GM12878 (cell line): ENCODE measurements around the gene FUBP3.

Experiments used
- CEBPB ChIP-seq, 2 experiments: fragments of 150-350 bp in 1 of 2; IDR thresholded peaks; 2 replicates each; pipeline ENCODE4 v1.6.1; 2012 to 2014; ENCODE audit warnings: low read depth in 2 of 2, low read length in 2 of 2, borderline replicate concordance in 1 of 2, inconsistent platforms in 1 of 2
- CTCF ChIP-seq, 3 experiments: IDR thresholded peaks in 2 of 3; conservative IDR thresholded peaks in 1 of 3; 2 replicates each; pipeline ENCODE4 v1.5.1; 2011; ENCODE audit warnings: low read depth in 3 of 3, low read length in 3 of 3, mild to moderate bottlenecking in 3 of 3, control low read depth in 2 of 3, moderate library complexity in 2 of 3, inconsistent platforms in 1 of 3, mixed read lengths in 1 of 3; ENCODE audit not compliant: control insufficient read depth in 2 of 3, insufficient read depth in 1 of 3; ENCODE audit errors: extremely low read depth in 1 of 3
- EGR1 ChIP-seq, 2 experiments: IDR thresholded peaks; 1 replicate in 1 of 2; 2 replicates in 1 of 2; pipeline ENCODE4 v1.6.1; 2011 to 2012; ENCODE audit warnings: low read depth in 2 of 2, low read length in 2 of 2, borderline replicate concordance in 1 of 2, mild to moderate bottlenecking in 1 of 2, moderate library complexity in 1 of 2
- HDAC6 ChIP-seq: fragments of 200-600 bp; sonication (generic); IDR thresholded peaks from one replicate; pipeline ENCODE4 v1.8.0; 2017; ENCODE audit warnings: antibody characterized with exemption; ENCODE audit not compliant: unreplicated experiment
- MAX ChIP-seq: IDR thresholded peaks from 2 replicates; pipeline ENCODE4 v1.6.1; 2012; ENCODE audit warnings: low read depth, low read length, improper control_type of control experiment
- NR2F1 ChIP-seq: fragments of 450-650 bp; conservative IDR thresholded peaks from 2 replicates; pipeline ENCODE4 v1.6.1; 2017; ENCODE audit warnings: mild to moderate bottlenecking
- POLR2AphosphoS5 ChIP-seq: IDR thresholded peaks from 2 replicates; pipeline ENCODE4 v1.6.1; 2011; ENCODE audit warnings: mild to moderate bottlenecking, low read length, inconsistent platforms
- REST ChIP-seq: IDR thresholded peaks from 2 replicates; pipeline ENCODE4 v1.6.1; 2012; ENCODE audit warnings: mild to moderate bottlenecking, low read depth, low read length
- ZBTB11 ChIP-seq: fragments of 450-650 bp; formaldehyde crosslinking; IDR thresholded peaks from 2 replicates; pipeline ENCODE4 v1.5.0; 2022; ENCODE audit warnings: mild to moderate bottlenecking, missing genetic modification characterization
- ZNF274 ChIP-seq: IDR thresholded peaks from one replicate; pipeline ENCODE4 v1.8.0; 2011; ENCODE audit not compliant: insufficient read length, insufficient read depth

GRCh38 chr9:130530938-130531337 lies 48.4 kb upstream of the FUBP3 start:
- TF ChIP-seq CTCF (IDR thresholded peaks at IDR 0.05 in 2 of 3, conservative IDR thresholded peaks at IDR 0.05 in 1 of 3; ENCODE audit: control insufficient read depth in 2 of 3, extremely low read depth in 1 of 3, insufficient read depth in 1 of 3, low read depth in 3 of 3, low read length in 3 of 3), result no peak
- TF ChIP-seq HDAC6, result no peak
- no peak for TF ChIP-seq MAX
- TF ChIP-seq NR2F1, result no peak
- no peak for TF ChIP-seq ZNF274
- no peak for TF ChIP-seq ZBTB11 (CRISPR knock-in tag)
- TF ChIP-seq EGR1 (IDR thresholded peaks at IDR 0.05; ENCODE audit: borderline replicate concordance in 1 of 2, low read depth in 2 of 2, low read length in 2 of 2), result no peak
- TF ChIP-seq CEBPB (IDR thresholded peaks at IDR 0.05; ENCODE audit: borderline replicate concordance in 1 of 2, low read depth in 2 of 2, low read length in 2 of 2), result no peak
- TF ChIP-seq REST, result no peak
- no peak for TF ChIP-seq POLR2AphosphoS5
